Liver (tissue), 3 donors: ENCODE results near the gene PRELID2.

ENCODE experiments used
- RAD21 ChIP-seq, 2 donors: IDR thresholded peaks; 2 replicates each; pipeline ENCODE4 v1.6.1; 2016; ENCODE audit warnings: antibody characterized with exemption in 2 of 2, mild to moderate bottlenecking in 2 of 2
- SP1 ChIP-seq: IDR thresholded peaks from 2 replicates; pipeline ENCODE4 v1.6.1; 2018; ENCODE audit warnings: antibody characterized with exemption, mild to moderate bottlenecking
- YY1 ChIP-seq: IDR thresholded peaks from 2 replicates; pipeline ENCODE4 v1.6.1; 2016; ENCODE audit warnings: antibody characterized with exemption, mild to moderate bottlenecking
- TF ChIP-seq, protein P1 (sequence below): fragments of 150-350 bp; IDR thresholded peaks from 2 replicates; pipeline ENCODE4 v1.5.1; 2017; ENCODE audit warnings: improper control_type of control experiment, low read depth, low read length; ENCODE audit not compliant: missing input control
- TF ChIP-seq, protein P2 (sequence below): IDR thresholded peaks from 2 replicates; pipeline ENCODE4 v1.6.1; 2016; ENCODE audit warnings: antibody characterized with exemption
- donor health status: healthy.
- donor health status: healthy.

GRCh38 chr5:145723516-145723915, 111.6 kb downstream of the PRELID2 start:
- TF ChIP-seq, protein P1, sequence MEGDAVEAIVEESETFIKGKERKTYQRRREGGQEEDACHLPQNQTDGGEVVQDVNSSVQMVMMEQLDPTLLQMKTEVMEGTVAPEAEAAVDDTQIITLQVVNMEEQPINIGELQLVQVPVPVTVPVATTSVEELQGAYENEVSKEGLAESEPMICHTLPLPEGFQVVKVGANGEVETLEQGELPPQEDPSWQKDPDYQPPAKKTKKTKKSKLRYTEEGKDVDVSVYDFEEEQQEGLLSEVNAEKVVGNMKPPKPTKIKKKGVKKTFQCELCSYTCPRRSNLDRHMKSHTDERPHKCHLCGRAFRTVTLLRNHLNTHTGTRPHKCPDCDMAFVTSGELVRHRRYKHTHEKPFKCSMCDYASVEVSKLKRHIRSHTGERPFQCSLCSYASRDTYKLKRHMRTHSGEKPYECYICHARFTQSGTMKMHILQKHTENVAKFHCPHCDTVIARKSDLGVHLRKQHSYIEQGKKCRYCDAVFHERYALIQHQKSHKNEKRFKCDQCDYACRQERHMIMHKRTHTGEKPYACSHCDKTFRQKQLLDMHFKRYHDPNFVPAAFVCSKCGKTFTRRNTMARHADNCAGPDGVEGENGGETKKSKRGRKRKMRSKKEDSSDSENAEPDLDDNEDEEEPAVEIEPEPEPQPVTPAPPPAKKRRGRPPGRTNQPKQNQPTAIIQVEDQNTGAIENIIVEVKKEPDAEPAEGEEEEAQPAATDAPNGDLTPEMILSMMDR, result no peak
- TF ChIP-seq RAD21 (IDR thresholded peaks at IDR 0.05) (no peak), YY1 (no peak), SP1 (no peak)
- TF ChIP-seq, protein P2, sequence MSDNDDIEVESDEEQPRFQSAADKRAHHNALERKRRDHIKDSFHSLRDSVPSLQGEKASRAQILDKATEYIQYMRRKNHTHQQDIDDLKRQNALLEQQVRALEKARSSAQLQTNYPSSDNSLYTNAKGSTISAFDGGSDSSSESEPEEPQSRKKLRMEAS, result no peak
